Measurements from ENCODE around the gene GOLT1A.

- TF ChIP-seq EZH2 (IDR thresholded peaks at IDR 0.05; ENCODE audit: borderline replicate concordance, low read depth, low read length, poor library complexity, severe bottlenecking) (no peak), CTCF (conservative IDR thresholded peaks at IDR 0.05; ENCODE audit: low read depth, low read length) (no peak)
Observed at GRCh38 chr1:204221271-204221670, 7.5 kb upstream of the GOLT1A start.
